K562 (cell line): ENCODE results near the gene YAF2. TPM values are rescaled to one million over a fixed set of nuclear protein-coding genes. Genes with fewer than 3 reads are reported as not detected.

Experiments used
- ATF1 ChIP-seq, 2 experiments: fragments of 450-650 bp in 1 of 2; IDR thresholded peaks; 2 replicates each; pipeline ENCODE4 v1.6.1; 2016; ENCODE audit warnings: missing compliant biosample characterization in 1 of 2, missing genetic modification characterization in 1 of 2
- CCNT2 ChIP-seq: IDR thresholded peaks from 2 replicates; pipeline ENCODE4 v1.6.1; 2011; ENCODE audit warnings: borderline replicate concordance, low read depth, mild to moderate bottlenecking, moderate library complexity, mixed read lengths, low read length; ENCODE audit not compliant: insufficient read length; ENCODE audit errors: extremely low read depth
- ELF1 ChIP-seq: fragments of 200-800 bp; sonication (Bioruptor generic); IDR thresholded peaks from 2 replicates; pipeline ENCODE4 v1.6.1; 2016; ENCODE audit warnings: missing genetic modification characterization, missing compliant biosample characterization
- ESRRA ChIP-seq: fragments of 450-650 bp; IDR thresholded peaks from 2 replicates; pipeline ENCODE4 v1.6.1; 2014; ENCODE audit warnings: low read depth, mild to moderate bottlenecking, moderate library complexity, borderline replicate concordance
- GMEB1 ChIP-seq: fragments of 250-450 bp; sonication (Bioruptor Pico); IDR thresholded peaks from 2 replicates; pipeline ENCODE4 v1.4.0; 2020; ENCODE audit warnings: mild to moderate bottlenecking
- MAX ChIP-seq: sonication (generic); formaldehyde crosslinking; IDR thresholded peaks from 2 replicates; pipeline ENCODE4 v1.9.0; 2022; ENCODE audit warnings: mild to moderate bottlenecking, missing genetic modification reagents
- MLLT1 ChIP-seq, 2 experiments: fragments of 450-650 bp; IDR thresholded peaks; 2 replicates each; pipeline ENCODE4 v1.6.1; 2016
- MYC ChIP-seq, 2 experiments: fragments of 250-450 bp in 1 of 2; sonication (Bioruptor Pico) in 1 of 2; IDR thresholded peaks; 2 replicates each; pipeline versions ENCODE4 v1.5.1 to v1.6.1; 2012 to 2021; ENCODE audit warnings: low read depth in 2 of 2, borderline replicate concordance in 1 of 2, improper control_type of control experiment in 1 of 2, low read length in 1 of 2, mild to moderate bottlenecking in 1 of 2, moderate library complexity in 1 of 2
- NR2C2 ChIP-seq, 2 experiments: fragments of 200-800 bp in 1 of 2; sonication (Bioruptor generic) in 1 of 2; sonication (generic) in 1 of 2; formaldehyde crosslinking in 1 of 2; IDR thresholded peaks; 2 replicates each; pipeline versions ENCODE4 v1.6.1 to v1.8.0; 2016 to 2022; ENCODE audit warnings: mild to moderate bottlenecking in 1 of 2, missing compliant biosample characterization in 1 of 2, missing genetic modification characterization in 1 of 2, missing genetic modification reagents in 1 of 2
- RBFOX2 ChIP-seq: fragments of 200-400 bp; formaldehyde crosslinking; IDR thresholded peaks from 2 replicates; pipeline ENCODE4 v1.6.1; 2017; ENCODE audit warnings: low read depth, mild to moderate bottlenecking, low read length, moderate library complexity
- TBP ChIP-seq: optimal IDR thresholded peaks from 2 replicates; pipeline ENCODE3; 2011; ENCODE audit warnings: low read depth, low read length, improper control_type of control experiment
- TCF3 ChIP-seq: sonication (generic); formaldehyde crosslinking; IDR thresholded peaks from 2 replicates; pipeline ENCODE4 v1.4.0; 2020; ENCODE audit warnings: mild to moderate bottlenecking, missing genetic modification reagents
- USF1 ChIP-seq: sonication (generic); formaldehyde crosslinking; IDR thresholded peaks from 2 replicates; pipeline ENCODE4 v1.9.0; 2022; ENCODE audit warnings: mild to moderate bottlenecking, missing genetic modification reagents
- ZFX ChIP-seq: sonication (generic); formaldehyde crosslinking; IDR thresholded peaks from 2 replicates; pipeline ENCODE4 v1.8.0; 2022; ENCODE audit warnings: mild to moderate bottlenecking, missing genetic modification reagents, moderate library complexity
- ZNF436 ChIP-seq: fragments of 250-450, 450-650 bp; sonication (Bioruptor Pico); formaldehyde crosslinking; IDR thresholded peaks from 2 replicates; pipeline ENCODE4 v1.7.0; 2020; ENCODE audit warnings: mild to moderate bottlenecking
- ZNF444 ChIP-seq: fragments of 250-450 bp; sonication (Bioruptor Pico); IDR thresholded peaks from 2 replicates; pipeline ENCODE4 v1.4.0; 2020; ENCODE audit warnings: mild to moderate bottlenecking, moderate library complexity
- polyA plus RNA-seq, 8 experiments: library from polyadenylated mRNA; depleted of rRNA in 4 of 8; stranded (reverse) in 5 of 8; unstranded in 3 of 8; fragments of >200 nt; fragmentation: Nextera tagmentation in 2 of 8; fragmentation: Illumina TruSeq in 1 of 8; extraction: Ambion mirVana in 2 of 8; extraction: Trizol in 1 of 8; gene quantifications; 2 replicates each; pipeline versions ENCODE4 v1.2.1 to v1.2.3, GENCODE V29; 2011 to 2014; ENCODE audit warnings: inconsistent platforms in 1 of 8, missing spikeins in 1 of 8
- total RNA-seq, 7 experiments: library from RNA; depleted of rRNA in 6 of 7; stranded (reverse); fragments of >200 nt in 6 of 7; fragmentation: Illumina TruSeq in 2 of 7; extraction: Trizol in 2 of 7; gene quantifications; 2 replicates each; pipeline versions ENCODE4 v1.2.1 to v1.2.3, GENCODE V29; 2011 to 2021; ENCODE audit warnings: low replicate concordance in 1 of 7
- TF ChIP-seq, protein P1 (sequence below), 2 experiments: fragments of 450-650 bp; conservative IDR thresholded peaks; 2 replicates each; pipeline ENCODE4 v1.6.1; 2017; ENCODE audit warnings: mild to moderate bottlenecking in 2 of 2, moderate library complexity in 2 of 2
- TF ChIP-seq, protein P2 (sequence below): fragments of 250-450 bp; sonication (Bioruptor Pico); IDR thresholded peaks from 2 replicates; pipeline ENCODE4 v1.4.0; 2020

YAF2 gene
- total and polyA plus RNA-seq, 9 of the 15 experiments (the other 6 are each of a cell fraction or from before 2014, with no cell fraction given) = 10.6 to 26.4 (median 21.3) TPM

DNA sequence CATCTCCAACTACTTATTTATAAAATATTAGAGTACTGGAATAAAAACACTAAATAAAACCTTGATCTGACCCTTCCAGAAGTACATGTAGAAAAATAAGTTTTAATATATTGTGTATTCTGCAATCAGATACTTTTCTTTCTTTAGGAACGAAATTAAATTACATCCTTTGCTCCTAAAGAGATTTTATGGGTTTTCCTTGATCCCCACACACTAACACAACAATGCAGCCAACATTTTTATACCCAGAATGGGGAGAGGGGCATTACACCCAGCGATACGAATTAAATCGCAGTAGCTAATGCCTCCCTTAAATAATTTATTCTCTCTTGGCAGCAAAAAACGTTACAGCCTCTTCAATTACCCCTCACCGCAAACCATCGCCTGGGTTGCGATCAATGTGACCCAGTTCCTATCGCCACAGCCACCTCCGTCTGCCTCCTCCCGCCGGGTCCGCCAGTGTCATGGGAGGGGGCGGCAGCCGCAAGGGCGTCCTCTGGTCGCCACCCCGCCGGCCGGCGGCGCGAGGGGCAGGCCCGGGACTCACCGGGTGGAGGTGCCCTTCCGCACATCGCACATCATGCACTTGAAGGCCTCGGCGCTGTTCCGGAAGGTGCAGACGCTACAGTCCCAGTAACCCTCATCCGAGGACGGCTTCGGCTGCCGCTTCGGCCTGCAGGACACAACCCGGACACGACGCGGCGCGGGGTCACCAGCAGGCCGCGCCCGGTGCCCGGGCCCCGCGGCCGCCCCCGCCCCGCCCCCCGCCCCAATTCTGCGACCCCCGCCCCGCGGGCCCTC, 796 bp downstream of the YAF2 start (continued):
- TF ChIP-seq GMEB1 (CRISPR knock-in tag) (peak; percentile 48; the same call in 1 of the 2 replicates), ZNF444 (CRISPR knock-in tag) (no peak), ZFX (CRISPR knock-in tag) (peak; percentile 81), RBFOX2 (peak; percentile 81), CCNT2 (no peak), ATF1 (CRISPR knock-in tag; IDR thresholded peaks at IDR 0.05) (no peak), ATF1 (tag; IDR thresholded peaks at IDR 0.05) (peak; percentile 38), MAX (CRISPR knock-in tag) (peak; percentile 65; the same call in 1 of the 2 replicates), ESRRA (peak; percentile 70; the same call in 1 of the 2 replicates), ZNF436 (CRISPR knock-in tag) (no peak), TBP (peak; percentile 64), USF1 (peak; percentile 30; the same call in 1 of the 2 replicates), TCF3 (0 out of 2 replicates have a peak, but pooled peaks have one; percentile 16), MLLT1 (IDR thresholded peaks at IDR 0.05) (0 out of 4 replicates have a peak, but pooled peaks of 1 of the 2 experiments have one; percentile 21), MYC (IDR thresholded peaks at IDR 0.05; ENCODE audit: low read depth, low read length) (peak; percentile 72), MYC (CRISPR knock-in tag; IDR thresholded peaks at IDR 0.05; ENCODE audit: borderline replicate concordance, low read depth) (no peak), ELF1 (tag) (peak; percentile 74), NR2C2 (CRISPR knock-in tag; IDR thresholded peaks at IDR 0.05) (peak; percentile 57; the same call in 1 of the 2 replicates), NR2C2 (tag; IDR thresholded peaks at IDR 0.05) (peak; percentile 94)
- TF ChIP-seq, protein P1, sequence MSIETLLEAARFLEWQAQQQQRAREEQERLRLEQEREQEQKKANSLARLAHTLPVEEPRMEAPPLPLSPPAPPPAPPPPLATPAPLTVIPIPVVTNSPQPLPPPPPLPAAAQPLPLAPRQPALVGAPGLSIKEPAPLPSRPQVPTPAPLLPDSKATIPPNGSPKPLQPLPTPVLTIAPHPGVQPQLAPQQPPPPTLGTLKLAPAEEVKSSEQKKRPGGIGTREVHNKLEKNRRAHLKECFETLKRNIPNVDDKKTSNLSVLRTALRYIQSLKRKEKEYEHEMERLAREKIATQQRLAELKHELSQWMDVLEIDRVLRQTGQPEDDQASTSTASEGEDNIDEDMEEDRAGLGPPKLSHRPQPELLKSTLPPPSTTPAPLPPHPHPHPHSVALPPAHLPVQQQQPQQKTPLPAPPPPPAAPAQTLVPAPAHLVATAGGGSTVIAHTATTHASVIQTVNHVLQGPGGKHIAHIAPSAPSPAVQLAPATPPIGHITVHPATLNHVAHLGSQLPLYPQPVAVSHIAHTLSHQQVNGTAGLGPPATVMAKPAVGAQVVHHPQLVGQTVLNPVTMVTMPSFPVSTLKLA (conservative IDR thresholded peaks at IDR 0.05) = peak in 1 of 2 experiments; percentile 31; a peak in 2 of 4 replicates
- TF ChIP-seq, protein P2, sequence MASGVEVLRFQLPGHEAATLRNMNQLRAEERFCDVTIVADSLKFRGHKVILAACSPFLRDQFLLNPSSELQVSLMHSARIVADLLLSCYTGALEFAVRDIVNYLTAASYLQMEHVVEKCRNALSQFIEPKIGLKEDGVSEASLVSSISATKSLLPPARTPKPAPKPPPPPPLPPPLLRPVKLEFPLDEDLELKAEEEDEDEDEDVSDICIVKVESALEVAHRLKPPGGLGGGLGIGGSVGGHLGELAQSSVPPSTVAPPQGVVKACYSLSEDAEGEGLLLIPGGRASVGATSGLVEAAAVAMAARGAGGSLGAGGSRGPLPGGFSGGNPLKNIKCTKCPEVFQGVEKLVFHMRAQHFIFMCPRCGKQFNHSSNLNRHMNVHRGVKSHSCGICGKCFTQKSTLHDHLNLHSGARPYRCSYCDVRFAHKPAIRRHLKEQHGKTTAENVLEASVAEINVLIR = no peak
